Esophagus muscularis mucosa (tissue), 3 donors: ENCODE data around the gene MED26.

Experiments
- POLR2A ChIP-seq: fragments of 450-650 bp; IDR thresholded peaks from one replicate; pipeline ENCODE4 v1.6.1; 2017; ENCODE audit warnings: antibody characterized with exemption, moderate library complexity, mild to moderate bottlenecking, low read depth
- TF ChIP-seq, protein P1 (sequence below), 3 experiments: fragments of 200-600 bp in 2 of 3; fragments of 450-650 bp in 1 of 3; sonication (generic) in 2 of 3; IDR thresholded peaks; one replicate each; pipeline ENCODE4 v1.5.1; 2017 to 2019; ENCODE audit warnings: antibody characterized with exemption in 3 of 3, mild to moderate bottlenecking in 2 of 3, moderate library complexity in 1 of 3

DNA sequence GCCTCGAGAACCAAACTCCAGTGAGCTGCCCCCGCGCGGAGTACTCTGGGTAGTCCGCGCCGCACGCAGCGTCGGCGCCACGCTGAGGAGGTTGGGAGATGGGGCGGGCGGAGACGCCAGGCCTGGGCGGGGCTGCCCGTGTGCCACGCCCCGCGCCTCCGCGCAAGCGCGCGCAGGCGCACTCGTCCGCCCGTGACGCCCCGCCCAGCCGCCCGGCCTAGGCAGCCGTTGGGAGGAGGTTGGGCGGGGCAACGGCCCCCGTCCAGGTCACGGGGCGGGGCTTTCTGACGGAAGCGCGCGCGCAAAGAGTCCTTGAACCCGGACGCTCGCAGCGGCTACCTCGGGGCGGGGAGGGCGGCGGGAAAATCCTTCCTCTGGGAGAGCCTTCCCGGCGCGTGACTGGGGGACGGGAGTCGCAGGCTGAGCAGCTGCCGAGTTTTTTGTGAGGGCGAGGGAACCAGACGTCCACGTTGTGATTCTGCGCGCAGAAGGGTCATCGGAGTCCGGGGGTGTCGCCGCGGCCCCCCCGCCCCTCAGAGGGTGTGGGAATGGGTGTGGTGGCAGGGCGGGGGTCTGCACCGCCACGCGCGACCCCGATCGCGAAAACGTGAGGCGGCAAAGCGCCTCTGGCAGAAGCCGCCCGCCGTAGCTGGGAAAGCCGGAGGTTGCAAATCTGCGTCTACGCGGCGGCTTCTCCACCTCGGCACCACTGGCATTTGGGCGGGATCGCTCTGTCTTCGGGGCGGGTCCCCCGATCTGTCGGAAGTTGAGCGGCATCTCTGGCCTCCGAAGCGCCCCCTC lies at the start of gene MED26:
- TF ChIP-seq, protein P1, sequence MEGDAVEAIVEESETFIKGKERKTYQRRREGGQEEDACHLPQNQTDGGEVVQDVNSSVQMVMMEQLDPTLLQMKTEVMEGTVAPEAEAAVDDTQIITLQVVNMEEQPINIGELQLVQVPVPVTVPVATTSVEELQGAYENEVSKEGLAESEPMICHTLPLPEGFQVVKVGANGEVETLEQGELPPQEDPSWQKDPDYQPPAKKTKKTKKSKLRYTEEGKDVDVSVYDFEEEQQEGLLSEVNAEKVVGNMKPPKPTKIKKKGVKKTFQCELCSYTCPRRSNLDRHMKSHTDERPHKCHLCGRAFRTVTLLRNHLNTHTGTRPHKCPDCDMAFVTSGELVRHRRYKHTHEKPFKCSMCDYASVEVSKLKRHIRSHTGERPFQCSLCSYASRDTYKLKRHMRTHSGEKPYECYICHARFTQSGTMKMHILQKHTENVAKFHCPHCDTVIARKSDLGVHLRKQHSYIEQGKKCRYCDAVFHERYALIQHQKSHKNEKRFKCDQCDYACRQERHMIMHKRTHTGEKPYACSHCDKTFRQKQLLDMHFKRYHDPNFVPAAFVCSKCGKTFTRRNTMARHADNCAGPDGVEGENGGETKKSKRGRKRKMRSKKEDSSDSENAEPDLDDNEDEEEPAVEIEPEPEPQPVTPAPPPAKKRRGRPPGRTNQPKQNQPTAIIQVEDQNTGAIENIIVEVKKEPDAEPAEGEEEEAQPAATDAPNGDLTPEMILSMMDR (IDR thresholded peaks at IDR 0.05), result peak in 2 of 3 experiments; percentile 5 to 35
- peak; percentile 46 for TF ChIP-seq POLR2A
